GM19025 (cell line): Measurements from ENCODE around the gene L1CAM.
"Not testable (repeated sequence)": the region's sequence is repeated elsewhere in the genome, so short reads cannot be mapped to it uniquely, and the experiment has no call there.

Source experiments
- ATAC-seq: cut with Tn5 transposase; IDR thresholded peaks from one replicate; pipeline ENCODE4 v1.9.1; 2021; ENCODE audit warnings: mild to moderate bottlenecking, low read depth, moderate library complexity; ENCODE audit not compliant: unreplicated experiment

Gene L1CAM

DNA sequence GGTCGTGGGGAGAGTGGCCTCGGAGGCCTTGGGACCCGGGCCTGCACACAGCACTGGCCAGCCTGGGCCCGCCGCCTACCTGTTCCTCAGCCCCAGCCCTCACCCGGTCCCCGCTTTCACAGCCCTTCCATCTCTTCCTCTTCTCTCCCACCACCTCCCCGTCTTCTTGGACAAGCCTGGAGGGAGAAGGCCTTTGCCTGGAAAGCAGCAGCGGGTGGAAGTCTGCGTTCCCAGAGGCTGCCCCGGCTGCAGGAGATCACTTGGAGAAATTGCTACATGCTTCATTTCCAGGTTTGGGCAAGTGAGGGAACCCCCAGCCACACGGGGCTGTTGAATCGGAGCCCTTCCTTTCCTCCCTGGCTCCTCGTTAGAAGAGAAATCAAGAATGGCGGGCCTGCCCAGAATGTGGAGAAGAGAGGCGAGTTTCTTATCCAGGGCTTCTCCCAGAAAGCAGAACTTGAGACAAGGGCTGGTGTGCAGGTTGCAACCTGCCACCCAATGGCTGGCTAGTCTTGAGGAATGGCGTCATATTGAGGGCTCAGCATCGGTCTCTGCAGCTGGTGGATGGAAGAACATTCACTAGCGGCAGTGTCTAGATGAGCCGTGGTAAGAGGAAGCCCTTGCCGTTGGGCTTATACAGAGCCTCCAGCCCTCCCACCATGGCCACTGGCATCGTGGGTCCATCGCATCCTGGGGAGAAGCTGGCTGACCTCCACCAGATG, 54.4 kb downstream of the L1CAM start:
- ATAC-seq: no peak

DNA sequence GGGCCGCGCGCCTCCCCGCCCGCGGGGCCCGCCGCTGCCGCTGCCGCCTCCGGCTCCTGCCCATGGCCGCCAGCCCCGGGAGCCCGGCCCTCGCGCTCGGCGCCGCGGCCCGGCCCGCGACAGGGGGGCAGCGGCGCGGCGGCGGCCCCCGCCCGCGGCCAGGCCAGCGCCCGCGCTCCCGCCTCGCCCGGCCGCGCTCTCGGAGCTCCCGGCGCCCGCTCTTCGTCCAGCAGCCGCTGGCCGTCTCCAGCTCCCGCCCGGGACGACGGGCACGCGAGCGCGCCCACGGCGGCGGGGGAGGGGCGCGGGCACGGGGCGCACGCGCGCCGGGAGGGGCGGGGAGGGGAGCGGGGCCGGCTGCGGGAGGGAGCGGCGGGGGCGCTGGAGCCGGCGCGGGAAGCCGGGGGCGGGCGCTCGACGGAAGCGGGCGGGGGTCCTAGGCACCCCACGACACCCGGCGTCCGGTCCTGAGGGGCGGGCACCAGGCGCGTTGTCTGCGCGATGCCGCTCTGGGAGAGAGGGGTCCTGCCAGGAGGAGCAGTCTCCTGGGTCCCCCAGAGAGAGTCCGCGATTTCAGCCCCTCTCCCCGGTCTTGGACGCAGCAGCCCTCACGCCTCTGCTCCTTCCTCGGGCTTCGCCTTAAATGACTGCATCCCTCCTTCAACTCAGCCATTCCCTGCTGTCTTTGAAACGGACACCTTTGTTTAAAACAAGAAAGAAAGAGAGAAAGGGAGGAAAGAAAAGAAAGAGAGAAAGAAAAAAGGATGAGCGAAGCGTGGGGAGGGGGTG, 55.1 kb downstream of the L1CAM start:
- no peak for ATAC-seq

DNA sequence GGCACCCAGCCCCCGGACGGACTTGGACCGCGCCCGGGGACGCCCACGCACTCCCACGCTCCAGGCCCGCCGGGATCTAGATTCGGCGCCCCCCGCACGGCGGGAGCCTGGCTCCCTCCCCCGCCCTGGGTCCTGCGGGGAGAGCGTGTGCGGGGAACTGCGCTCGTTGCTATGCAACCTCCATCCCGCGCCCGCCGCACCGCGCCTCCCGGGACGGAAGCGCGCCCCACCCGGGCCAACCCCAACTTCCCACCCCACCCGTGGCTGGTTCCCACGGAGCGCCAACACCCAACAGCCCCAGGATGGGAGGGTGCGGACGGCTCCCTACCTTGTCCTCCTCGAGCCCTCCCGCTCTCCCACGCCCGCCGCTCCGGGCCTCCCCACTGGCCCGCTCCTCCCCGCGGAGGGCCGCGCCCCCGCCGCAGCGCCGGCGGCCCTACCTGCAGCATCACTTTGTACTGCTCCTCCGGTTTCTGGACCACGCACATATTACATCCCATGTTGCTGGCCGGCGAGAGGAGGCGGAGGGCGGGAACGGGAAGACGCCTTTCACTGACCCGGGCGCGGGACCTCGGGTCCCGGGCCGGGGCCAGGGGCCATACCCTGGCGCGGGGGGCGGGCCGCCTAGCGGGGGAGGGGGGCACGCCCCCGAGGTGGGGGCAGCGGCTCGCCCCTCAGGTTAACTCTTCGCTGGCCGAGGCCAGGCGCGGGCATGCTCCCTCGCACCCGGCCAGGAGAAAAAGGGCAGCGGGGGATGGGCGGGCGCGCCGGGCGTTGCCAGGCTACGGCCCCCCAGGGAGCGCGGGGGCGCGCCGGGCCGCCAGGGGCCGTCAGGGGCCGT, 56.0 kb downstream of the L1CAM start, which contains the start of gene PDZD4:
TSS of gene PDZD4 (minus strand) at position 746 of the 841 bp plus-strand sequence. CDS start at position 500, 246 bp downstream.
- no peak for ATAC-seq

DNA sequence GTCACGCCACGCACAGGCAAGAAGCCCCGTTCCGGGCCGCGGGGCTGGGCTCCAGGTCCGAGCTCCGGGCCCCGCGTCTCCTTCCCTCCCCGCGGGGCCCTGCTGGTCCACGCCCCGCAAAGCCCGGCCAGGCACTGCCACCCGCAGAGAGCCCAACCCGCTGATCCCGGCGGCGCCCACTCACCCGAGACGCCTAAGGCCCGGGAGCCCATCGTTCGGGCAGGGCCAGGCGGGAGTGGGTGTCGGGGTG, 56.5 kb downstream of the L1CAM start:
- ATAC-seq: no peak

DNA sequence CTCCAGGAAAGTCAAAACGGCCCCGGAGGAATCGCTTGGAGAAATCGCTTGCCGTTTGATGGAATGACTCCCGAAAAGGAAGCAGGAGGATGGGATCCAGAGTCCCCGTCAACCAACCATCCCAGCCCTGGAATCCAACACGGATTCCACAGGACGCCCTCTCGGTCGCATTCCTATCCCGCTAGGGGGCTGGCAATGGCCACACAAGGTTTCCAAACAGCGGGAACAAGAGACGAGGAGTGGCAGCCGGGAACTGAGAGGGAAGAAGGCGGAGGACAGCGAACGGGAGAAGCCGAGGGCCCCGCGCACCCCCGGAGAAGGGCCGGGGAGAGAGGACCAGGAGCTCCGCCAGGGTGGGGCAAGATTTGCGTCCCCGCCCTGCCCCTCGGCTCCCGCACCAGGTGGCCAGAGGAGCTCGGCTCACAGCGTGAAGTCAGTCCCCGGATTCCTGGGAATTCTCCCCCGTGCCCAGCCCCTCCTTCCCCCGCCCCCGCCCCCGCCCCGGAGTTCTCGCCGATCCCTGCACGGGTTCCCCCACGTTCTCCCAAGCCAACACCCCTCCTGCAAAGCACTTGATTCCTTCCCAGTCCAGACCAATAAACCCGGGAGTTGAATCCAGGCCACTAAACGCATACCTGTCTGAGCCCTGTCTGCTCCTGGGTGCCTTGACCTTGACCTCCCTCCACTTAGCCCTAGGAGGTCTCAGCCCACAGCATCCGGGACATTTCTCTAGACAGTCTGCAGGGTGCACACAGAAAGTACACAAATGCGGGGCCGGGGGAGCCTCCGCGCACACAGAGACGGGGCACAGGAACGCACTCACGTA, 57.0 kb downstream of the L1CAM start:
- no peak for ATAC-seq

DNA sequence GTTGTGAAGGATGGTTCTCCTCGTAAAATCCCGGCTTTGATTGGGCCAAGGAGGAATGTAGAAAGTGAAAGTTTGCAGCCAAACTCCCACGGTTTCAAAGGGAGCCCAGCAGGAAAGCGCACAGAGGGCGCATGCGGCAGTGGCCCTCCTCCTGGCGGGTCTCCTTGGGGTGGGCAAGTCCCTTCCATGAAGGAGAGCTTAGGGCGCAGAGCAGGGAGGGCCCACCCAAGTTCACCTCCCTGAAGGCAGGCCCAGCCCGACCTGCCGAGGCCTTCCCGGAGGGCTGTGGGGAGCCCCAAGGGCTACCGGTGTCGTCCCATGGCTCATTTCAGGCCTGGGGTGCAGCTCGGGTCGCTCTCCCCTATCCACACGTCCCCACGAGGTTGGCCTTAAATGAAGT, 57.7 kb downstream of the L1CAM start:
- no peak for ATAC-seq

DNA sequence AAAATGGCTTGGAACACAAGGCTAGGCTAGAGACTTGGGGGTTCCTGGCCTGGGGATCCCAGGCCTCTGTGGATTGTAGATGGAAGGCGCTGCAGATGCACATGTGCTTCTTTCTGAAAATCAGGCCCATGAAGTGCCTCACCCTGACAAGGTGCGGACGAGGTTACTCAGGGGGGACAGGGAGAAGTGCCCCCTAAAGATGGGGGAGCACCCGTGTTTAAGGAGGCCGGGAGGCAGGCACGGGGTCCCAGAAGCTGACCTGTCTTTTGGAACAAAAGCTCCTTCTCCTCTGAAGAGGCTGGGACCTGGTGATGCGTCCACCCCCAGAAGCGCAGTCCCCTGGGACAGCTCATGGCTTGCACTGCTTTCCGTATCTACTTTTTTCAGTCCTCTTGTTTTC, 58.1 kb downstream of the L1CAM start:
- ATAC-seq: no peak

DNA sequence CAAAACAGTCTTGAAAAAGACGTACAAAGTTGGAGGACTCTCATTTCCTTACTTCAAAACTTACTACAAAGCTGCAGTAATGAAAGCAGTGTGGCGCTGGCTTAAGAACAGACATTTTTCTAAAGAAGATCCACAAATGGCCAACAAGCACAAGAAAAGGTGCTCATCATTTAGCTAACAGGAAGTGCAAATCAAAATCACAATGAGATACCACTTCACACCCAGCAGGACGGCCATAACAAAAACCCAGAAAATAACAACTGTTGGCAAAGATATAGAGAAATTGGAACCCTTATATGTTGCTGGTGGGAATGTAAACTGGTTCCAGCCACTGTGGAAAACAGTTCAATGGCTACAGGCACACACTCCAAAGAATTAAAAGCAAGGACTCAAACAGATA, 59.0 kb downstream of the L1CAM start:
- no peak for ATAC-seq

DNA sequence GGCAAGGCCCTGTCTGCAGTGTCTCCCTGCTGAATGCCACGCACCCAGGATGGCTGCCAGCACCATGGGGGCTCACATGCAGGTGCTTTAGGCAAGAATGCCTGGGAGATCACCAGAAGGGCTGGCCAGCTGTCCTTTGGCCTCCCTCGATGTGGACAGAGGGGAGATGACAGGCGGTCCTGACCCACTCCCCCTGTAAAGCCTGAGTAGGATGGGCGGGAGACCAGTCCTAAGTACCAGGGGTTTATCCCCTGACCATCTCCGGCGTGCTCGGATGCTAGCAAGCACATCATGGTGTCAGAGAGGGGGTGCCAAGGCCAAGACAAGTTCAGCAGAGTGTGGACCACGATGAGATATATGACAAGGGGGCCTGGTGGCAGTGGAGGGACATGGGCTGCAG, 60.9 kb downstream of the L1CAM start:
- no peak for ATAC-seq

DNA sequence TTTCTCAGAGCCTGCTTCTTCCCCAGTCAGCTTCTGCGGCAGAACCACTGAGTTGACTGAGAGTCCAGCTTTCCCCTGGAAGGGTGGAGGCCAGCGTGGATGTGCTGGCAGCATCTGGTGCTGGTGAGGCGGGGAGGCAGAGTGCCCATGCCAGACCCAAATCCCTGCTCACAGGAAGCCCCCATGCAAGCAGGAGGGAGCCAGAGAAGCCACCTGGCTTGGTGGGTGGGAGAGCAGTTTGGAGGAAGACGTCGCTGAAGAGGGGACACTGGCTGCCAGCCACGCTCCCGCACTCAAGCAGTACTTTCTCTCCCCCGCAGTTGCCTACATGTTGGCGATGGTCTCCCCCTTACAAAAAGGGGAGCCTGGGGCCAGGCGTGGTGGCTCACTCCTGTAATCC, 61.6 kb downstream of the L1CAM start:
- no peak for ATAC-seq

DNA sequence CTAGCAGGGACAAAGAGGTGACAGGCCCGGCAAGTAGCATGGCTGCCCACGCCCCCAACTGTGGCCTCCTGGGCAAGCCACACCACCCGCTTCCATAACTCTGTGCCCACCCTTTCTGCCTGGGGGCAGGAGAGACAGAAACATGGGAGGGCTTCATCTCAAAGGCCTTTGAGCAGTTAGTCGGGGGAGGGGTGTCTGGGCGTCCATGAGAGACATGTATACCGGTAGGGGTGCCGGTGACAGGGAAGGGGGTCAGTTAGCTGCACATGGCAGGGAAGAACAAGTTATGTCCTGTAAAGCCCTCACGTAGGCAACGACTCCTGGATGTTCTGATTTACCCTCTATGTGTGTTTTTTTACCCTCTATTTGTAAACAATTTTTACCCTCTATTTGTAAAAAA, 64.9 kb downstream of the L1CAM start:
- no peak for ATAC-seq

DNA sequence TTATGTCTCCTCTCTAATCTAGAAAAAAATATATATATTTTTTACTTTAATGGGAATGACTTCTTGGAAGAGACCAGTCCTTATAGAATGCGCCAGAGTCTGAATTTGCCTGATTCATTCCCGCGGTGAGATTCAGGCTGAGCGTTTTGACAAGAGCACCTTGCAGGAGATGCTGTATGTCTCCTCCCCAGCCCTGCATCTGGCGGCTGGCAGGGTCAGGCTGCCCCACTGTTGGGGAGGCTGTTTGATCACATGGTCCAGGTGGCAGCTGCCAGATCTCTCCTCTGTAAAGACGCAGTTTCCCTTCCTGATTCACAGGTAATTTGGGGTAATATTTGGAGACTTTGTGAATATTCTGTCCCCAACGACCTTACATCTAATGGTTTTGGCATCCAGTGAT, 65.4 kb downstream of the L1CAM start:
- ATAC-seq: no peak

DNA sequence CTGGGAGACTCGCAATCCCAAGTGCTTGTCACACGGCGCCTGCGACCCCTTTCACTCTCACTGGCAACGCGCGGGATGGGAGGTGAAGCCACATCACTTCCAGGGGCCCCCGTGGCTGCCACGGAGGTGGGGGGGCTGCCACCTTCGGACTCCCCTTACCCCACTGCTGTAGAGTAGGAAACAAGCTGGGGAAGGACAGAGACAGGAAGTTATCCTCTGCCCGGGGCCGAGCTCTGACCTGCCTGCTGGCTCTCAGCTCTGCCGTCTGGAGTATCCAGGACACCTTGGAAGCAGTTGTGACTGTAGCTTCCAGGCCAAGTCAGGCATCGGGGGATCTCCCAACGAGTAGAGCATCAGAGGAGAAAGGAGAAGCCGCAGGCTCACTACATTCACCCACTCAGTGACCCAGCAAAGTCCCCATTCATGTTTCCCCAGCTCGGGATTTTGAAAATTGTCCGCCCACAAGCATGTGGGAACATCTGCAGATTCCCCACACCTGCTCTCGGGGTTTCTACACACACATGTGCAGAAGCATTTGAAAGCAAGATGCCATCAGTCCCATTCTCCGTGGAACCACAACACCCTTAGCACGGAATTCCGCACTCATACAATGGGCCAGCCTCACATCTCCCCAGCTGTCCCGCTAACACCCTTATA, 66.5 kb downstream of the L1CAM start:
- no peak for ATAC-seq

DNA sequence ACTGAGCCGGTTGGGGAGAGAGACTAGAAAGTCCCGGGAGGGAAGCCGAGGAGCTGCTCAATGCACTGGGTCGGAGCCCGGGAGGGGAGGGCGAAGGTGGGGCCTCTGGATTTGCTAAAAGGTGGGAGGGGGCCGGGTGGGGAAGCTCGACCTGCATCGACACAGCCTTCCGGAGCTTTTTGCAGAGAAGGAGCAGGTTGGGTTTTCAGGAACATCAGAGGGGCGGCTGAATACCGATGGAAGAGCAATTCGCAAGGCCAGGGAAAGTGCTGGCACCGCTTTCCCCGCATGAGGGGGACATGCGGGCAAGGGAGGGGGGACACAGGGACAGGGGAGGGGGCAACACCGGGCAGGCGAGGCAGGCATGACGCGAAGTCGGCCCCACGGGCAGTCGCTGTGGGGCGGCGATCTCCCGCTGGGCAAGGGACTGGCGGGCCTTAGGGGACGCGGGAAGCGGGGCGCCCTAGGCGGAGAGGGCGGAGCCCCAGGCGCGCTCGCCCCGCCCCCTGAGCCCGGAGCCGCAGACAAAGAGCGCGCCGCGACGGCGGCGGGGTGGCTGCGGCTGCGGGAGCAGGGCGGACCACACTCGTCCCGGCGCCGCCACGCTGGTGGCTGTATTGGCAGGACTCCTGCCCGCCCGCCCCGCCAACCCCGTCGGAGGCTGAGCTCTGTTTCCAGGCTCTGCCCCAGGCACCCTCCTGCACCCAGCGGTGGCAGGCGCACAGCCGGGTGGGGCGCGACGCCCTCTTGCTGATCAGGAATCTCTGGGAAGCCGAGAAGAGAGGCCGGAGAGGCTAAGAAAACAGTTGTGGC, 67.2 kb downstream of the L1CAM start:
- no peak for ATAC-seq

DNA sequence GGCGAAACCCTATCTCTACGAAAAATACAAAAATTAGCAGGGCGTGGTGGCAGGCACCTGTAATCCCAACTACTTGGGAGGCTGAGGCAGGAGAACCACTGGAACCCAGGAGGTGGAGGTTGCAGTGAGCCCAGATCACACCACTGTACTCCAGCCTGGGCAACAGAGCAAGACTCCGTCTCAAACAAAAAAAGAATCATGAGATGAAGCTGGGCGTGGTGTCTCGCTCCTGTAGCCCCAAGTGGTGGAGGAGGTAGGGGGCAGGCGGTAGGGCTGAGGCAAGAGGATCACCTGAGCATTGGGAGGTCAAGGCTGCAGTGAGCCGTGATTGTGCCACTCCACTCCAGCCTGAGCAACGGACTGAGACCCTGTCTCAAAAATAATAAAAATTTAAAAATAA, 67.9 kb downstream of the L1CAM start:
- not testable (repeated sequence) for ATAC-seq

DNA sequence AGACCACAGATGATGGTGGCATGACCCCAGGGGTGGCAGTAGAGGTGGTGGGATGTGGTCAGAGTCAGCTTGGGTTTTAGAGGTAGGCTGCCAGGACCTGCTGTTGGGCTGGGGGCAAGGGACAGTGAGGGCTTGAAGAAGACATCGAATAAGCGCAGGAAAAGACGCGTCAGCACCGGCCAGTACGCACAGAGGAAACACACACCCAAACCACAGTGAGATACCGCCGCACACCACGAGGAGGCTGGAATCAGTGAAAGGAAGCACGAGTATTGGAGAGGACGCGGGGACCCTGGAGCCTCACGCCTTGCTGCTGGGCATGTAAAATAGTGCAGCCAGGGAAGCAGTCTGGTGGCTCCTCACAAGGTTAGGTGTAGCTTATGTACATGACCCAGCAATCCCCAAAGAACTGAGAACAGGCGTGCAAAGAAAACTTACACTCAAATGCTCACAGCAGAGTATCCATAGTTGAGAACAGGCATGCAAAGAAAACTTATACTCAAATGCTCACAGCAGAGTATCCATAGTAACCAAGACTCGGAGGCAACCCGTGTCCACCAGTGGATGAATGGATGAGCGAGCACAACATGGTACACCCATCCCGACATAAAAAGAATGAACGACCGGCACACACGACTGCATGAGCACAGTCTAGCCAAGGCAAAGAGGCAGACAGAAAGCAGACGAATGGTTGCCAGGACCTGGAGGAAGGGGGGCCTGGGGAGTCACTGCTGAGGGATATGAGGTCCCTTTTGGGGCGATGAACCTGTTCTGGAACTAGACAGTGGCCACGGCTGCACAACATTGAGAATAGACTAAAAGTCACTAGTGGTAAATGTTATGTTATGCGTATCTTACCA, 68.9 kb downstream of the L1CAM start:
- no peak for ATAC-seq

DNA sequence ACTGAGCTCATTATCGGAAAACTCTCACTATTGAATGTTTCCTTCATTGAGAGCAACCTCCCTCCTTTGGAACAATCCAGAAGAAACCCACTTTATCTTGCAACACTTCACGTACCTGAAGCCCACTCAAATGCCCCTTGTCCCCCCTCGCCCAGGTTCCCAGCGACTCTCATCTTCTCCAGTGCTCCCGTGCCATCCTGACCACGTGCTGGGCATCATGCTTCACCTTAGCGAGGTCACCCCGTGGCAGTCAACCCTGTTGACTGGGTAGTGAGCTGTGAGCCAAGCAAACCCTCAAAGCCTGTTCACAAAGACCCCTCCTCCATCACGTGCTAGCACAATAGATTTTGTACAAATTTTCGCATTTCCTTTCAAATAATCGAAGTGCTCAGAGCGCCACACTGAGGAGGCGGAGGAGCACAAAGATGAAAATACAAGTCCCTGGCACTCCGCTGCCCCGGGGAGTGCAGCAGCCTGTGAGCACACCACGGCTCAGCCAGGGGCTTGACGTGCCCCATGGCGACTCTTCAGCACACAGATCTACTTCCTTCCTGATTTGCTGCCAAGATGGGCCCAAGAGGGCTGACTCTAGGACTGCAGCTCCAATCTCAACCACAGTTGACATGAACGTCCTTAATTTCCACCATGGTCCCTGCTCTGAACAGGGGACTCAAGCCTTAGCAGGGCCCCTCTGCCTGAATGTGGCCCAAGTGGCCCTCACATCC, 71.2 kb downstream of the L1CAM start:
- ATAC-seq: no peak

DNA sequence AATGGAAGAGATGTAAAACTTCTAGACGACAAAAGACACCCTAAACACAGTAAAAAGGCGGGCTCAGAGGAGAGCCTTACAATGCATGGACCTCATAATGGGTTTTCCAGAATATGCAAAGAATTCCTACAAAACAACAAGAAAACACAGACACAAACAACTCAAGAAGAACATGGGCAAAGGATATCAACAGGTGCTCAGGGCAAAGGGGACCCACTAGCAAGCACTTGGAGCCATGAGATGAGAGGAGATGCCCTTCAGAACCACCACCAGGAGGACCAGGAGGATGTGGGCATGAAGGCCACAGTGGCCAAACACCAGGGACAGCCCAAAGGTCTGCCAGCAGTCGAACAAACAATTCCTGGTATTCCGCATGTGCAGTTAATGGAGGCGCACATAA, 72.8 kb downstream of the L1CAM start:
- ATAC-seq: no peak
